Subcutaneous adipose tissue (tissue), 4 donors: Measurements from ENCODE around the gene PIGU. TPM values are rescaled to one million over a fixed set of nuclear protein-coding genes. Genes with fewer than 3 reads are reported as not detected.

Experiments
- total RNA-seq, 4 donors: library from RNA; depleted of rRNA; stranded (reverse); fragments of >200 nt; gene quantifications; one replicate each; pipeline ENCODE4 v1.1.0, GENCODE V29; 2016
- TF ChIP-seq, protein P1 (sequence below): fragments of 450-650 bp; IDR thresholded peaks from one replicate; pipeline ENCODE4 v1.5.1; 2016; ENCODE audit warnings: low read depth, mild to moderate bottlenecking, control low read depth, antibody characterized with exemption, moderate library complexity

PIGU gene
- total RNA-seq, 4 donors from 2014 or later, result 5.7 to 13.9 (median 7.7) TPM

- TF ChIP-seq, protein P1, sequence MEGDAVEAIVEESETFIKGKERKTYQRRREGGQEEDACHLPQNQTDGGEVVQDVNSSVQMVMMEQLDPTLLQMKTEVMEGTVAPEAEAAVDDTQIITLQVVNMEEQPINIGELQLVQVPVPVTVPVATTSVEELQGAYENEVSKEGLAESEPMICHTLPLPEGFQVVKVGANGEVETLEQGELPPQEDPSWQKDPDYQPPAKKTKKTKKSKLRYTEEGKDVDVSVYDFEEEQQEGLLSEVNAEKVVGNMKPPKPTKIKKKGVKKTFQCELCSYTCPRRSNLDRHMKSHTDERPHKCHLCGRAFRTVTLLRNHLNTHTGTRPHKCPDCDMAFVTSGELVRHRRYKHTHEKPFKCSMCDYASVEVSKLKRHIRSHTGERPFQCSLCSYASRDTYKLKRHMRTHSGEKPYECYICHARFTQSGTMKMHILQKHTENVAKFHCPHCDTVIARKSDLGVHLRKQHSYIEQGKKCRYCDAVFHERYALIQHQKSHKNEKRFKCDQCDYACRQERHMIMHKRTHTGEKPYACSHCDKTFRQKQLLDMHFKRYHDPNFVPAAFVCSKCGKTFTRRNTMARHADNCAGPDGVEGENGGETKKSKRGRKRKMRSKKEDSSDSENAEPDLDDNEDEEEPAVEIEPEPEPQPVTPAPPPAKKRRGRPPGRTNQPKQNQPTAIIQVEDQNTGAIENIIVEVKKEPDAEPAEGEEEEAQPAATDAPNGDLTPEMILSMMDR, result no peak
Observed at GRCh38 chr20:34535301-34535840, 141.5 kb downstream of the PIGU start.

DNA sequence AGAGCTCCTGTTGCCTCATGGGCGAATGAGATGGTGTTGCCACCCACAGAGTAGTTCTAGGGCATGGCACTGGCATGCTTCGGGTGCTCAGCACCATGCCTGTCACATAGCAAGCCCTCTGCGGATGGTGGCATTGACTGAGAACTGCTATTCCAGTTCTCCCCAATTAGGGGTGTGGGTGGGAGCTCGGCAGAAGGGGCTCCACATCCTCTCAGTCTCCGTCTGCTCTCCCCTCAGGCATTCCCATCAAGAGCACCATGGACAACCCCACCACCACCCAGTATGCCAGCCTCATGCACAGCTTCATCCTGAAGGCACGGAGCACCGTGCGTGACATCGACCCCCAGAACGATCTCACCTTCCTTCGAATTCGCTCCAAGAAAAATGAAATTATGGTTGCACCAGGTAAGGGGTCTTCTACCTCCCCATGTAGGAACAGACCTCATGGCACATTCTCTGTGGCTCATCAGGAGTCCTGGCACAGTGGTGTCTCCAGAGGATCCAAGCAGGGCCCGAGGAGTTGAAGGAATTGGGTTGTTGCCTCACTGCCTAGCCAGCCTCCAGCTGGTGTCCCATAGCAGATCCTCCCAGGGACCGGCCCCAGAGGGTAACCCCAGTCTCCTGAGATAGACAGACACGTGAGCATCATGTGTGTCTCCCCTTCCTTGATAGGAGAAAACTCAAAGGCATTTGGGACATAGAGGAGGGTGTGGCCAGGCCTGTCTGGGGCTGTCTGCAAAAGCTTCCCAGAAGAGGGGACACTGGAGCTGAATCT, 142.3 kb downstream of the PIGU start:
- TF ChIP-seq, protein P1, result no peak

DNA sequence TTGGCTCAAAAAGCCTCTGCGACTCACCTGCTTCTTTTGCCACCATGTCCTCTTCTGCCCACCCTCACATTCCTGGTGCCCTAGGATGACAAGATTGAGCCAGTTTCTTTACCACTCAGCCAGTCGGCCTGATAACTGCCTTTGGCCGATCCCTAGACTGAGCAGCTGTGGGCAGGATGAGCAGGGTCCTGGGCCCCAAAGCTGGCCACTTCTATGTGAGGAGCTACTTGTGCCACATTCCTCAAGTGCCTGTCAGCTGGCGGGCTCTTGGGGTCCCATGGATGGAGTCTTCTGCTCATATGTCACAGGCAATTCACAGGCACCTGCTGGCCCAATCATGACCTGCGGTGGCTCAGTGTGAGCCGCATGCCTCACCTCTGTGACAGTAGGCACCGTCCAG, 144.1 kb downstream of the PIGU start:
- TF ChIP-seq, protein P1, result no peak

- TF ChIP-seq, protein P1, result no peak
Observed at GRCh38 chr20:34532320-34532719, 144.6 kb downstream of the PIGU start.

DNA sequence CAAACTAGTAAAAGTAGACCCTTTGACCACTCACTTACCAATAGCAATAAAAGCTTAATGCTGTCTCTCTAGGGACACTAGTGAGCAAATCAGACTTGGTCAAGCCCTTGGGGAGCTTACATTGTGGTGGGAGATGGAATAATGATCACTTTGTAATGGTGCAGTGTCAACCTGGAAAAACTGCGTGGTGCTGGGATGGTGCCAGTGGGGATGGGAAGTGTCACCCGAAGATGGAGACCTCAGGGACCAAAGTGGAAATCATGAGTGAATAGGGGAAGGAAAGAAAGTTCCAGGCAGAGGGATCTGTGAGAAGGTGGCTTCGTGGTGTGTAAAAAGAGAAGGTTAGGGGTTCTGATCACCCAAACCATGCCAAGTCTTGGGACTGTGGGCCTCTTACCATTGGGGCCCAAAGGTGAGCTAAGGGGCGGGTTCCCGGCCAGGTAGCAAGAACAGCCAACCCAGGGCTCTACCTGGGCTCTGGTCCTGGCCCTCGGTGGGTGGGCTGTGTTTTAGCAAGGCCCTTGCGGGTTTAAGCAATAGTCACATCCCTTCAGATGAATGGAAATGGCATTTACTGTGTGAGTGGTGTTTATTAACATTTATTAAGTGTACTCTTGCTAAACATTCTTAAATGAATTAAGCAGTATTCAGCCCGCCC, 145.2 kb downstream of the PIGU start:
- TF ChIP-seq, protein P1, result no peak

DNA sequence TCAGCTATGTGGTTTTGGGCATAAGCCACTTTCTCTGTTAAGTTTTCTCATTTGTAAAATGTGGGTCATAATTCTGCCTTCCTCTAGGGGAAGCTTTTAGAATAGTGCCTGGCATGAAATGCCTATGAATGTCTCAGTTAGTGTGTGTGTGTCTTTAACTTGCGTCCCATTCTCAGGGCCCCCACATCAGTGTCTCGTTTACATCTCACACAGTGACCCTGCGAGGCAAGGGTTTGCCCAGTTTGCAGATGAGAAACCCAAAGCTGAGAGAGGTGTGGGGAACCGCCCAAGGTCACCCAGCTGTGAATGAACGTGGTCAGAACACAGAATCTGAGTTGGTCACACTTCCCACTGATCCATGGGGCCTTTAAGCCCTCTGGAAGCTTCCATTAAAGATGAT, 146.6 kb downstream of the PIGU start:
- TF ChIP-seq, protein P1, result no peak

DNA sequence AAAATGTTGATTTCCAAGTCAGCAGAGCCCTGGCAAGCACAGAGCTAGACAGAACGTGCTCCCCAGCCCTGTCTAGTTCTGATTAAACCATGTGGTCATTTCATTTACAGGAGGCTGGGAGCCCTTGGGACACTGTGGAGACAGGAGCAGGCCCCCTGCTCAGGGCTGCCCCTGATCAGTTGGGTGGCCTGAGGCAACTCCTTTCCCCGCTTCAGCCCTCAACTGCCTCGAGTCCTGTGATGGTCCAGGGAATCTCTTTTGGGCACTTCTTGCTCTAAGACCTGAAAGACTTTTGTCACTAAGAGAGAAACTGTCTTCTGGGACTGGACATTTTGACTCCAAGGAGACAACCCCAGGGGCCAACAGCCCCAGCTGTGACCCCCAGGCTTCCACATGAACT, 147.2 kb downstream of the PIGU start:
- TF ChIP-seq, protein P1, result no peak
